Panc1 (cell line): ENCODE results near the gene GPR37L1.

Source experiments
- POLR2AphosphoS5 ChIP-seq: IDR thresholded peaks from 2 replicates; pipeline ENCODE4 v1.6.1; 2012; ENCODE audit warnings: mild to moderate bottlenecking, low read depth, low read length, moderate library complexity
- TF ChIP-seq, protein P1 (sequence below): fragments of 450-650 bp; IDR thresholded peaks from 2 replicates; pipeline ENCODE4 v1.5.1; 2017; ENCODE audit warnings: mild to moderate bottlenecking
- TF ChIP-seq, protein P2 (sequence below), 2 experiments: IDR thresholded peaks; 2 replicates each; pipeline ENCODE4 v1.6.1; 2011 to 2012; ENCODE audit warnings: low read depth in 2 of 2, control low read depth in 1 of 2, low read length in 1 of 2, mild to moderate bottlenecking in 1 of 2, moderate library complexity in 1 of 2; ENCODE audit not compliant: insufficient read depth in 1 of 2

DNA sequence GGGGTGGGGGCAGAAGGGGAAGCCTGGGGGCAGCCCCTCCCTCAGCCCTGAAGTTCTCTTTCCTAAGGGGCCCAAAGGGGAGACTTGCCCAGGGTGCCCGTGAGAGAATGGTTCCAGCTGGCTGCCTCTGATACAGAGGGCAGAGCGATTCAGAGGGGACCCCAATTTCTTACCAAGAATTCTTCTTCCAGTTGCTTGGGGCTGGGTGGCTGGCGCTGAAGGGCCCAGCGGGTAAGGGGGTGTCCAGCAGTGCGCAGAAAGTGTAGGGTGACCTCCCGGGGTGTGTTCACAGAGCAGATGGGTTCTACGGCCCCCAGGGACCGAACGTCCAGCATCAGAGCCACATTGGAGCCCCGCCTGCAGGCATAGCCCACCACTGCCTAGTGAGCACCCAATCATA, 35.2 kb downstream of the GPR37L1 start:
- TF ChIP-seq, protein P1, sequence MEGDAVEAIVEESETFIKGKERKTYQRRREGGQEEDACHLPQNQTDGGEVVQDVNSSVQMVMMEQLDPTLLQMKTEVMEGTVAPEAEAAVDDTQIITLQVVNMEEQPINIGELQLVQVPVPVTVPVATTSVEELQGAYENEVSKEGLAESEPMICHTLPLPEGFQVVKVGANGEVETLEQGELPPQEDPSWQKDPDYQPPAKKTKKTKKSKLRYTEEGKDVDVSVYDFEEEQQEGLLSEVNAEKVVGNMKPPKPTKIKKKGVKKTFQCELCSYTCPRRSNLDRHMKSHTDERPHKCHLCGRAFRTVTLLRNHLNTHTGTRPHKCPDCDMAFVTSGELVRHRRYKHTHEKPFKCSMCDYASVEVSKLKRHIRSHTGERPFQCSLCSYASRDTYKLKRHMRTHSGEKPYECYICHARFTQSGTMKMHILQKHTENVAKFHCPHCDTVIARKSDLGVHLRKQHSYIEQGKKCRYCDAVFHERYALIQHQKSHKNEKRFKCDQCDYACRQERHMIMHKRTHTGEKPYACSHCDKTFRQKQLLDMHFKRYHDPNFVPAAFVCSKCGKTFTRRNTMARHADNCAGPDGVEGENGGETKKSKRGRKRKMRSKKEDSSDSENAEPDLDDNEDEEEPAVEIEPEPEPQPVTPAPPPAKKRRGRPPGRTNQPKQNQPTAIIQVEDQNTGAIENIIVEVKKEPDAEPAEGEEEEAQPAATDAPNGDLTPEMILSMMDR: no peak
- TF ChIP-seq, protein P2, sequence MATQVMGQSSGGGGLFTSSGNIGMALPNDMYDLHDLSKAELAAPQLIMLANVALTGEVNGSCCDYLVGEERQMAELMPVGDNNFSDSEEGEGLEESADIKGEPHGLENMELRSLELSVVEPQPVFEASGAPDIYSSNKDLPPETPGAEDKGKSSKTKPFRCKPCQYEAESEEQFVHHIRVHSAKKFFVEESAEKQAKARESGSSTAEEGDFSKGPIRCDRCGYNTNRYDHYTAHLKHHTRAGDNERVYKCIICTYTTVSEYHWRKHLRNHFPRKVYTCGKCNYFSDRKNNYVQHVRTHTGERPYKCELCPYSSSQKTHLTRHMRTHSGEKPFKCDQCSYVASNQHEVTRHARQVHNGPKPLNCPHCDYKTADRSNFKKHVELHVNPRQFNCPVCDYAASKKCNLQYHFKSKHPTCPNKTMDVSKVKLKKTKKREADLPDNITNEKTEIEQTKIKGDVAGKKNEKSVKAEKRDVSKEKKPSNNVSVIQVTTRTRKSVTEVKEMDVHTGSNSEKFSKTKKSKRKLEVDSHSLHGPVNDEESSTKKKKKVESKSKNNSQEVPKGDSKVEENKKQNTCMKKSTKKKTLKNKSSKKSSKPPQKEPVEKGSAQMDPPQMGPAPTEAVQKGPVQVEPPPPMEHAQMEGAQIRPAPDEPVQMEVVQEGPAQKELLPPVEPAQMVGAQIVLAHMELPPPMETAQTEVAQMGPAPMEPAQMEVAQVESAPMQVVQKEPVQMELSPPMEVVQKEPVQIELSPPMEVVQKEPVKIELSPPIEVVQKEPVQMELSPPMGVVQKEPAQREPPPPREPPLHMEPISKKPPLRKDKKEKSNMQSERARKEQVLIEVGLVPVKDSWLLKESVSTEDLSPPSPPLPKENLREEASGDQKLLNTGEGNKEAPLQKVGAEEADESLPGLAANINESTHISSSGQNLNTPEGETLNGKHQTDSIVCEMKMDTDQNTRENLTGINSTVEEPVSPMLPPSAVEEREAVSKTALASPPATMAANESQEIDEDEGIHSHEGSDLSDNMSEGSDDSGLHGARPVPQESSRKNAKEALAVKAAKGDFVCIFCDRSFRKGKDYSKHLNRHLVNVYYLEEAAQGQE (IDR thresholded peaks at IDR 0.05; ENCODE audit: insufficient read depth in 1 of 2, low read depth in 2 of 2, low read length in 1 of 2): no peak
- no peak for TF ChIP-seq POLR2AphosphoS5
